WERI-Rb-1 (cell line): ENCODE results near the gene WNT5A.

Experiments used
- DNase-seq: peaks from one replicate; pipeline ENCODE4 v3.0.0-alpha.2; 2020
- H3K27ac ChIP-seq: fragments of 250-450 bp; sonication (Bioruptor Pico); 2 replicates; pipeline ENCODE4 v1.5.1; 2020; ENCODE audit warnings: mild to moderate bottlenecking, moderate library complexity
- H3K27me3 ChIP-seq: fragments of 250-450 bp; sonication (Bioruptor Pico); 2 replicates; pipeline ENCODE4 v1.5.1; 2021; ENCODE audit warnings: mild to moderate bottlenecking, low read depth, moderate library complexity; ENCODE audit not compliant: insufficient read depth, severe bottlenecking
- H3K36me3 ChIP-seq: fragments of 250-450 bp; sonication (Bioruptor Pico); 2 replicates; pipeline ENCODE4 v1.5.1; 2020; ENCODE audit warnings: mild to moderate bottlenecking, moderate library complexity
- H3K4me3 ChIP-seq: 2 replicates; pipeline ENCODE4 v1.5.1; 2011; ENCODE audit warnings: low read depth, mild to moderate bottlenecking, control low read depth, low read length
- H3K9me3 ChIP-seq: fragments of 250-450 bp; sonication (Bioruptor Pico); 2 replicates; pipeline ENCODE4 v1.5.1; 2021; ENCODE audit warnings: mild to moderate bottlenecking, moderate library complexity; ENCODE audit not compliant: severe bottlenecking
- CTCF ChIP-seq: IDR thresholded peaks from 2 replicates; pipeline ENCODE4 v1.5.1; 2011; ENCODE audit warnings: low read depth, mild to moderate bottlenecking, control low read depth, inconsistent platforms, low read length

WNT5A gene

GRCh38 chr3:55449527-55449926, 37.6 kb downstream of the WNT5A start:
- no peak for TF ChIP-seq CTCF
- DNase-seq: no peak
- Histone ChIP-seq H3K36me3 (no peaks in the 10 kb centered on the region), H3K9me3 (no peaks in the 10 kb centered on the region), H3K27ac (no peak overlapping the region), H3K4me3 (no peak overlapping the region), H3K27me3 (no peaks in the 10 kb centered on the region)

- no peak overlapping the region for H3K27ac ChIP-seq
- no peak for TF ChIP-seq CTCF
- H3K9me3 ChIP-seq: no peaks in the 10 kb centered on the region
- H3K27me3 ChIP-seq: no peaks in the 10 kb centered on the region
- H3K4me3 ChIP-seq: no peak overlapping the region
- H3K36me3 ChIP-seq: no peaks in the 10 kb centered on the region
- DNase-seq: no peak
Observed at GRCh38 chr3:55446850-55447249, 40.3 kb downstream of the WNT5A start.

- H3K9me3 ChIP-seq: no peaks in the 10 kb centered on the region
- H3K27me3 ChIP-seq: no peaks in the 10 kb centered on the region
- DNase-seq: no peak
- no peak overlapping the region for H3K4me3 ChIP-seq
- H3K36me3 ChIP-seq: no peaks in the 10 kb centered on the region
- no peak overlapping the region for H3K27ac ChIP-seq
- TF ChIP-seq CTCF: no peak
Observed at GRCh38 chr3:55445551-55445950, 41.6 kb downstream of the WNT5A start.

GRCh38 chr3:55443346-55443745, 43.8 kb downstream of the WNT5A start:
- H3K9me3 ChIP-seq: no peaks in the 10 kb centered on the region
- DNase-seq: no peak
- H3K4me3 ChIP-seq: no peak overlapping the region
- H3K27me3 ChIP-seq: no peaks in the 10 kb centered on the region
- H3K36me3 ChIP-seq: no peaks in the 10 kb centered on the region
- TF ChIP-seq CTCF: no peak
- H3K27ac ChIP-seq: no peak overlapping the region

GRCh38 chr3:55442861-55443260, 44.2 kb downstream of the WNT5A start:
- DNase-seq: no peak
- H3K27ac ChIP-seq: no peak overlapping the region
- no peaks in the 10 kb centered on the region for H3K9me3 ChIP-seq
- H3K27me3 ChIP-seq: no peaks in the 10 kb centered on the region
- TF ChIP-seq CTCF: no peak
- H3K36me3 ChIP-seq: no peaks in the 10 kb centered on the region
- H3K4me3 ChIP-seq: no peak overlapping the region

- no peak overlapping the region for H3K4me3 ChIP-seq
- H3K9me3 ChIP-seq: no peaks in the 10 kb centered on the region
- DNase-seq: no peak
- H3K27me3 ChIP-seq: no peaks in the 10 kb centered on the region
- no peak overlapping the region for H3K27ac ChIP-seq
- H3K36me3 ChIP-seq: no peaks in the 10 kb centered on the region
- TF ChIP-seq CTCF: no peak
Observed at GRCh38 chr3:55441499-55441898, 45.6 kb downstream of the WNT5A start.
